GM10248 (cell line): Measurements from ENCODE around the gene CEP85L.
A peak's percentile ranks its signal among the peaks of the same experiment; 100 is the strongest.

ENCODE experiments used
- CTCF ChIA-PET: fragments of 300-600 bp; sonication (Branson Sonifier 250); formaldehyde crosslinking; extraction: SDS; loops from one replicate; lab custom pipeline; 2021; ENCODE audit warnings: antibody characterized with exemption; lab: Yijun Ruan, JAX
- POLR2A ChIA-PET: fragments of 350-650 bp; sonication (Branson Sonifier 250); formaldehyde crosslinking; extraction: SDS; loops from one replicate; lab custom pipeline; 2020; ENCODE audit warnings: antibody characterized with exemption; lab: Yijun Ruan, JAX
- DNase-seq: peaks from one replicate; pipeline ENCODE4 v3.0.0; 2012; ENCODE audit errors: extremely low spot score
- CTCF ChIP-seq: IDR thresholded peaks from 2 replicates; pipeline ENCODE4 v1.5.1; 2012; ENCODE audit warnings: mild to moderate bottlenecking, low read depth; ENCODE audit errors: extremely low read depth, missing control alignments, control extremely low read depth

Gene CEP85L

GRCh38 chr6:118571121-118571520 lies 80.3 kb downstream of the CEP85L start:
- TF ChIP-seq CTCF, result no peak
- ChIA-PET POLR2A (no interaction called here), CTCF (interaction anchor here (1.1 to 1.3 kb wide), 3 partner anchors 9 to 203 kb away, joined by 3 read pairs; no protein-coding TSS in a partner anchor)
- no peak for DNase-seq

GRCh38 chr6:118569498-118569897 lies 81.9 kb downstream of the CEP85L start:
- POLR2A ChIA-PET, result no interaction called here
- DNase-seq, result no peak
- CTCF ChIA-PET, result no interaction called here
- no peak for TF ChIP-seq CTCF

- no peak for TF ChIP-seq CTCF
- no peak for DNase-seq
- CTCF ChIA-PET, result interaction anchor here (0.7 to 1.5 kb wide), 2 partner anchors 9 to 14 kb away, joined by 4 to 5 read pairs; no protein-coding TSS in a partner anchor
- POLR2A ChIA-PET, result no interaction called here
Measured at GRCh38 chr6:118567974-118568373, 83.4 kb downstream of the CEP85L start.

- peak; percentile 75 for TF ChIP-seq CTCF
- ChIA-PET POLR2A (no interaction called here), CTCF (interaction anchor here (0.7 to 3.3 kb wide), 60 partner anchors 9 to 589 kb away, joined by 3 to 63 read pairs (median 4); partner anchors contain the start of gene PLN)
- peak; percentile 65 for DNase-seq
Measured at GRCh38 chr6:118565311-118565960, 86.0 kb downstream of the CEP85L start.

GRCh38 chr6:118562959-118563358 lies 88.4 kb downstream of the CEP85L start:
- CTCF ChIA-PET, result interaction anchor here (1.1 to 3.3 kb wide), 2 partner anchors 239 to 588 kb away, joined by 3 to 32 read pairs; no protein-coding TSS in a partner anchor
- POLR2A ChIA-PET, result no interaction called here
- TF ChIP-seq CTCF, result no peak
- no peak for DNase-seq

GRCh38 chr6:118562248-118562647 lies 89.1 kb downstream of the CEP85L start:
- DNase-seq, result no peak
- no peak for TF ChIP-seq CTCF
- ChIA-PET CTCF (interaction anchor here (1.1 kb wide), 1 partner anchor 588 kb away, joined by 3 read pairs; no protein-coding TSS in a partner anchor), POLR2A (no interaction called here)
